Smooth muscle cell (in vitro differentiated cells): ENCODE measurements around the gene JUND. TPM values are rescaled to one million over a fixed set of nuclear protein-coding genes. Genes with fewer than 3 reads are reported as not detected.

Experiments used
- DNase-seq: peaks from one replicate; lab custom pipeline; 2025; ENCODE audit not compliant: unreplicated experiment; lab: John Stamatoyannopoulos, UW
- H2AFZ ChIP-seq: fragments of 200-600 bp; sonication (generic); 2 replicates; pipeline ENCODE4 v1.6.0; 2016; ENCODE audit warnings: antibody characterized with exemption, low read depth, mild to moderate bottlenecking
- H3F3A ChIP-seq: fragments of 200-600 bp; sonication (generic); 2 replicates; pipeline ENCODE4 v1.6.0; 2017; ENCODE audit warnings: antibody characterized with exemption, low read depth
- H3K27ac ChIP-seq: fragments of 200-600 bp; sonication (generic); 2 replicates; pipeline ENCODE4 v1.5.1; 2016; ENCODE audit warnings: low read depth, mild to moderate bottlenecking
- H3K27me3 ChIP-seq: fragments of 200-600 bp; sonication (generic); 2 replicates; pipeline ENCODE4 v1.6.1; 2016; ENCODE audit warnings: low read depth, mild to moderate bottlenecking
- H3K36me3 ChIP-seq: fragments of 200-600 bp; sonication (generic); 2 replicates; pipeline ENCODE4 v1.5.1; 2016; ENCODE audit warnings: low read depth
- H3K4me1 ChIP-seq: fragments of 200-600 bp; sonication (generic); 2 replicates; pipeline ENCODE4 v1.5.1; 2016; ENCODE audit warnings: low read depth
- H3K4me2 ChIP-seq: fragments of 200-600 bp; sonication (generic); 2 replicates; pipeline ENCODE4 v1.6.0; 2016; ENCODE audit warnings: mild to moderate bottlenecking
- H3K4me3 ChIP-seq: fragments of 200-600 bp; sonication (generic); 2 replicates; pipeline ENCODE4 v1.5.1; 2016; ENCODE audit warnings: mild to moderate bottlenecking
- H3K79me2 ChIP-seq: fragments of 200-600 bp; sonication (generic); 2 replicates; pipeline ENCODE4 v1.6.0; 2016; ENCODE audit warnings: low read depth, mild to moderate bottlenecking
- H3K9ac ChIP-seq: fragments of 200-600 bp; sonication (generic); 2 replicates; pipeline ENCODE4 v1.6.0; 2016; ENCODE audit warnings: low read depth
- H3K9me3 ChIP-seq: fragments of 200-600 bp; sonication (generic); replicated peaks from 2 replicates; pipeline ENCODE4 v1.5.1; 2016; ENCODE audit warnings: low read depth
- H4K20me1 ChIP-seq: fragments of 200-600 bp; sonication (generic); 2 replicates; pipeline ENCODE4 v1.6.0; 2016; ENCODE audit warnings: low read depth
- WGBS: methylation state at CpG from one replicate; pipeline ENCODE4 v1.1.7; 2016; ENCODE audit warnings: low lambda C conversion rate; 5-methylcytosine and 5-hydroxymethylcytosine counted together
- polyA plus RNA-seq: library from polyadenylated mRNA; unstranded; fragments of >200 nt; fragmentation: Nextera tagmentation; extraction: Ambion mirVana; gene quantifications from 2 replicates; pipeline ENCODE4 v1.2.1, GENCODE V29; 2016
- total RNA-seq: library from RNA; depleted of rRNA; stranded (reverse); fragments of >200 nt; gene quantifications from 2 replicates; pipeline ENCODE4 v1.2.3, GENCODE V29; 2014
- TF ChIP-seq, protein P1 (sequence below): fragments of 200-600 bp; sonication (generic); IDR thresholded peaks from 2 replicates; pipeline ENCODE4 v1.5.1; 2017; ENCODE audit warnings: borderline replicate concordance, mild to moderate bottlenecking, antibody characterized with exemption; ENCODE audit not compliant: insufficient read depth, poor library complexity, severe bottlenecking

Gene JUND
- total and polyA plus RNA-seq, 2 experiments from 2014 or later: 164 to 464 TPM

DNA sequence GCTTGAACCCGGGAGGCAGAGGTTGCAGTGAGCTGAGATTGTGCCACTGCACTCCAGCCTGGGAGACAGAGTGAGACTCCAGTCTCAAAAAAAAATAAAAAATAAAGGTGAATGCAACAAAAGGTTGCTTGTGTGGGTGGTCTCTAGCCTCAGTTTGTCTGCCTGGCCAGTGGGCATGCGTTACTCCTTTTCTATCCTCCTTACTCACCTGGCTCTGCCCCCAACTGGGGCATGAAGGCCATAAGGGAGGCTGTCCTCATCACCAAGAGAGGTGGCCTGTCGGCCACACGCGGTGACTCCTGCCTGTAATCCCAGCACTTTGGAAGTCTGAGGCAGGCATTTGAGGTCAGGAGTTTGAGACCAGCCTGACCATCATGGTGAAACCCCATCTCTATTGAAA, 1.9 kb upstream of the JUND start:
- H2AFZ ChIP-seq: no peak overlapping the region
- peaks cover 26% of the 10 kb centered on the region for H3K79me2 ChIP-seq
- H3K4me2 ChIP-seq: no peak overlapping the region
- H3K36me3 ChIP-seq: no peaks in the 10 kb centered on the region
- no peak overlapping the region for H3K4me3 ChIP-seq
- H3F3A ChIP-seq: peaks cover 28% of the 10 kb centered on the region
- H3K27ac ChIP-seq: peak overlapping the region; percentile 95
- no peak for DNase-seq
- peaks cover 27% of the 10 kb centered on the region for H3K4me1 ChIP-seq
- H3K27me3 ChIP-seq: no peaks in the 10 kb centered on the region
- 95% methylated on average over 5 of the region's 5 CpGs for WGBS
- no peak overlapping the region for H3K9ac ChIP-seq
- TF ChIP-seq, protein P1, sequence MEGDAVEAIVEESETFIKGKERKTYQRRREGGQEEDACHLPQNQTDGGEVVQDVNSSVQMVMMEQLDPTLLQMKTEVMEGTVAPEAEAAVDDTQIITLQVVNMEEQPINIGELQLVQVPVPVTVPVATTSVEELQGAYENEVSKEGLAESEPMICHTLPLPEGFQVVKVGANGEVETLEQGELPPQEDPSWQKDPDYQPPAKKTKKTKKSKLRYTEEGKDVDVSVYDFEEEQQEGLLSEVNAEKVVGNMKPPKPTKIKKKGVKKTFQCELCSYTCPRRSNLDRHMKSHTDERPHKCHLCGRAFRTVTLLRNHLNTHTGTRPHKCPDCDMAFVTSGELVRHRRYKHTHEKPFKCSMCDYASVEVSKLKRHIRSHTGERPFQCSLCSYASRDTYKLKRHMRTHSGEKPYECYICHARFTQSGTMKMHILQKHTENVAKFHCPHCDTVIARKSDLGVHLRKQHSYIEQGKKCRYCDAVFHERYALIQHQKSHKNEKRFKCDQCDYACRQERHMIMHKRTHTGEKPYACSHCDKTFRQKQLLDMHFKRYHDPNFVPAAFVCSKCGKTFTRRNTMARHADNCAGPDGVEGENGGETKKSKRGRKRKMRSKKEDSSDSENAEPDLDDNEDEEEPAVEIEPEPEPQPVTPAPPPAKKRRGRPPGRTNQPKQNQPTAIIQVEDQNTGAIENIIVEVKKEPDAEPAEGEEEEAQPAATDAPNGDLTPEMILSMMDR: no peak
- no peaks in the 10 kb centered on the region for H3K9me3 ChIP-seq
- H4K20me1 ChIP-seq: peaks cover 27% of the 10 kb centered on the region

DNA sequence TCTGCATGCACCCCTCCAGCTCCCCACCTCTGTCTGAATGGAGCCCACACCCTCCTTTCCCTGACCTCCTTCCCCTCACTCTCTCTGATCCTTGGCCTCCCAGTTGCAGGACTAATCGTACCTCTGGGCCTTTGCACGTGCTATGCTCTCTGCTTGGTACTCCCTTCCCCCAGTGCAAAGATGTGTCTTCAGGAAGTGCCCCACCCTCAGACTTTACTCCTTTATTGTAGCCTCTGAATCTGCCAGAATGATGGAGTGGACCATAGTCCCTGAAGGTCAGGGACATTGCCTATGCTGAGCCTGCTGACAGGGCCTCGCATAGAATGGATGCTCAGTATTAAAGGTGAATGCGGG, 1.3 kb upstream of the JUND start:
- Histone ChIP-seq H3K9me3 (no peaks in the 10 kb centered on the region), H3K36me3 (no peaks in the 10 kb centered on the region), H3F3A (peaks cover 31% of the 10 kb centered on the region), H2AFZ (no peak overlapping the region), H3K4me2 (peak overlapping the region; percentile 73), H4K20me1 (peaks cover 33% of the 10 kb centered on the region), H3K9ac (peak overlapping the region; percentile 85), H3K27ac (peak overlapping the region; percentile 95), H3K79me2 (peaks cover 32% of the 10 kb centered on the region), H3K4me1 (peaks cover 27% of the 10 kb centered on the region), H3K27me3 (no peaks in the 10 kb centered on the region), H3K4me3 (peak overlapping the region; percentile 39)
- no peak for DNase-seq
- WGBS: 76% methylated on average over 4 of the region's 4 CpGs
- TF ChIP-seq, protein P1: no peak

DNA sequence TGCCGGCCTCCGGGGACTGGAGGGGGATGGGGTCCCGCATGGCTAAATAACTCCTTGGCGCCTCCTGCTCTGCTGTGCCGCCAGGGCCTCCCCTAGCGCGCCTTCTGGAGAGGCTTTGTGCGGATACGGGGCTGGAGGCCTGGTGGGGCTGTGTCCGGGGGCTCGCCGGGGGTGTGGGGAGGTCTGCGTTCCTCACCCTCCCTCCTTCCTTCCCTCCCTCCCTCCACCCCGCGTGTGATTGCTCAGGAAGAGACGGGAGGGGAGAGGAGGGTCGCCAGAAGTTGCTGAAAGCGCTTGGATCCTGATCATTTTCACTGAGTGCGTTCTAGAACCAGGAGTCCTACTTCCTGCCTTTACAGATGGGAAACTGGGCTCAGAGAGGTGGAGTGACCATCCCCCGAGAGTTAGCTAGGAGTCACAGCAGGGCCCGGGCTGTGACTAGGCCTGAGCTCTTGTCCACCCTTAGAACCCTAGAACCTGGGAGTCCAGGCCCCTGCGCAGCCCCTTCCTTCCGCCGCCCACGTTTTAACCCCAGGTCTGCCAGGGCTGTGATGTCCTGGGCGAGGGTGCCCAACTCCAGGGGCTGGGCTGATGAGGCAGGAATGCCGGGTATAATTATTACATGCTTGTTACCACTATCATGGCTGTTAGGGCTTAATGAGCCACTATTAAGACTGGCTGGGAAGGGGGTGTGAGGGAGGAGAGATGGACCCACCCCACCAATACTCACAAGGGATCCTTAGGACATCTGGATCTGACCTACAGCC, 782 bp upstream of the JUND start:
- H3K9ac ChIP-seq: peak overlapping the region; percentile 85
- peak overlapping the region; percentile 73 for H3K4me2 ChIP-seq
- peak overlapping the region; percentile 39 for H3K4me3 ChIP-seq
- no peaks in the 10 kb centered on the region for H3K27me3 ChIP-seq
- TF ChIP-seq, protein P1: no peak
- peak overlapping the region; percentile 95 for H3K27ac ChIP-seq
- no peak overlapping the region for H2AFZ ChIP-seq
- no peaks in the 10 kb centered on the region for H3K9me3 ChIP-seq
- no peaks in the 10 kb centered on the region for H3K36me3 ChIP-seq
- DNase-seq: peak; percentile 100
- peaks cover 38% of the 10 kb centered on the region for H4K20me1 ChIP-seq
- peaks cover 21% of the 10 kb centered on the region for H3K4me1 ChIP-seq
- H3K79me2 ChIP-seq: peaks cover 36% of the 10 kb centered on the region
- H3F3A ChIP-seq: peaks cover 31% of the 10 kb centered on the region
- WGBS: 6% methylated on average over 10 of the region's 27 CpGs
